ENCODE data around the gene UBE2J2.

UBE2J2 gene

DNA sequence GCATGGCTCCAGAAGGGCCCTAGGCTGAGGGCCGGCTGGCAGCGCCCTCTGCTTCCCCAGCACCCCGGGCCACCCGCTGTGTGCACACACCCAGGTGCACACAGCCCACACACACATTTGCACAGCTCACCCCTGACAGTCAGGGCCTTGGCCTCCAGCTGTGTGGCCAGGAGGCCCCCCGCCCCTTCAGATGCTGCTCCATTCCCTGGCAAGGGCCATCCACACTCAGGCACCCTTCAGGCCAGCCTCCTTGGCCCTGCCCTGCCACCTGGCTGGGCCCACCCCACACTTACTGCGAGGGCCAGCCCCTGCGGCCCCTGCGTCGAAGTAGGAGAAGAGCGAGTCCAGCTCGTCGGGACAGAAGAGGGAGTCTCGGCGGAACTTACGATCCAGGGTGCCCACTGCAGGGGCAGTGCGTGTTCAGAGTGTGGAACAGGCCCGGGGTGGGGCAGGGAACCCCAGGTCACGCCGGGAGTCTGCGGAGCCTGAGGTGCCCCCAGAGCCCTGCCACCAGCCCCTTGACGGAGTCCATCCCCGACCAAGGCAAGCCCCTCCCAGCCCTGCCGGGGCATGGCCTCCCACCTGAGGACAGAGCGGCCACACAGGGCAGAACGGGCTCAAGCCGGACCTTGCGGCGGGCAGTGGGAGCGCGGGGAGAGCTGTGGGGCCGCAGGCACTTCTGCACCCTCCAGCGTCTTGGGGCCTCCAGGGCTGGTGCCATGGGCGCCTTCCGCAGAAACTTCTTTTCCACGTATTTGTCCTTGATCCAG is 21.7 kb upstream of the UBE2J2 start:
- no peak for DNase-seq

- no peak for DNase-seq
Measured at GRCh38 chr1:1294250-1294890, 20.7 kb upstream of the UBE2J2 start.

DNA sequence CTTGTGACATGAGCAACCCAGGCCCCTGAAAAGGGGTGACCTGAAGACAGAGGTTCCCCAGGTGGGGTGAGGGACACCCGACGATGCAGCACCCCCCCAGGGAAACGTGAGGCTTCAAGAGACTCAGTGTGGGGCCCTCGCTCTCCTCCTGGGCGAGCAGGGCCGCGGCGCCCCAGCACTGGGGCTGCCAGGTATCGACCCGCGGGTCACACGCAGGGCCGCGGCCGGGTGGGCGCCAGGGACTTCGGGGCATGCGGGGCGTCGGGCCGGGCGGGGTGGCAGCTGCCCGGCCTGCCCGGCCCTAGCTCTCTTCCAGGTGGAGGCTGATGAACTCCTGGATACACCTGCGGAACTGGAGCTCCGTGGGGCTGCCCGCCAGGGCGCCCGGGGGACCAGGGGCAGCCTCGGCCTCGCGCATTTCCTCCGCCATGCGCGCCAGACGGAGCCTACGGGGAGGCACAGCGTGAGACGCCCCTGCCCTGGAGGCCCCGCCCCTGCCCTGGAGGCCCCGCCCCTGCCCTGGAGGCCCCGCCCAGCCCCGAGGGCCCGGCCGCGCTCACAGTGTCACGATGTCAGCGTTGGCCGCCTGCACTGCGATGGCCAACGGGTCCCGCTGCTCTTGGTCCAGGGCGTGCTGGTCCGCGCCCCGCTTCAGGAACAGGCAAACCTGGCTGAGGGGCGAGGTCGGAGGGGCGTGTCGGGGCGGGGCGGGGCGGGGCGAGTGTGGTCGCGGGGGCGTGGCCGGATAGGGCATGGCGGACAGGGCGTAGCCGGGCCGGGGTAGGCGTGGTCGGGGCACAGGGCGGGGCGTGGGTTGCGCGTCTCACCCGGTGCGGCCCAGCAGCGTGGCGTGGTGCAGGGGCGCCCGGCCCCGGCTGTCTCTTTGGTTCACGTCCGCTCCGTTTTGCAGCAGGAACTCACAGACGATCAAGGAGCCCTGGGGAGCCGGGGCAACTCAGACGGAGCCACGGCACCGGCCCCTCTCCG is 19.9 kb upstream of the UBE2J2 start:
- DNase-seq = no peak

DNA sequence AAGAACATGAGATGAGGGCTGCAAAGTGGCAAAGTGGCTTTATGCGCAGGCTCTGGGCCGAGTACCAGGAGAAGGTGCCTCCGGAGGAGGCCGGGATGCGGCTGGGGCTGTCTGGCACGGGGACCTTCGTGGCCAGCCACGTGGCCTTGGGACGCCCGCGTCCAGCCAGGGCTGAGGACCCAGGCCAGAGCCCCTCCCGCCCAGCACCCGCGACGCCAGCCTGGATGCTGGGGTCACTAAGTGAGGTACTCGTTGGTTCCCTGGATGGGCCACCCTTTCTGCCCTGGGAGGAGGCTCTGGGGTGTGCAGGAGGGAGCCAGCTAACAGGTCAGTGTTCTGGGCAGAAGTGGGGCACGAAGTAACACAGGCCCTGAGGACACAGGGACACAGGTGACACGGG is 19.2 kb upstream of the UBE2J2 start:
- DNase-seq = no peak

DNA sequence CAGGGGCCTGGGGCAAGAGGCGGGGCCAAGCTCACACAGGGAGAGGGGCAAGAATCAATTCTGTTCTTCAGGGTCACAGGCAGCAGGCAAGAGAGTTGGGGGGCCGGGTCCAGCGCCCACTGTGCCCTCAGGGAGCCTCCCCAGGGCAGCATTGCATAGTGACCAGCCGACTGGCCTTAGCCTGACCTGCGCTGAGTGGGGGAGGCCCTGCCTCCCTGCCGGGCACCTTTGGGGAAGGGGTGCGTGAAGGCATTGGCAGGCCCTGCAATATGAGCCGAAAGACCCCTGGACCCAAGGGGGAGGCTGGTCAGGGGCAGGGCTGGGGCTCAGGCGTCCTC is 18.8 kb upstream of the UBE2J2 start:
- no peak for DNase-seq

GRCh38 chr1:1291548-1292441 is 18.1 kb upstream of the UBE2J2 start:
- peak; percentile 24 for DNase-seq

DNA sequence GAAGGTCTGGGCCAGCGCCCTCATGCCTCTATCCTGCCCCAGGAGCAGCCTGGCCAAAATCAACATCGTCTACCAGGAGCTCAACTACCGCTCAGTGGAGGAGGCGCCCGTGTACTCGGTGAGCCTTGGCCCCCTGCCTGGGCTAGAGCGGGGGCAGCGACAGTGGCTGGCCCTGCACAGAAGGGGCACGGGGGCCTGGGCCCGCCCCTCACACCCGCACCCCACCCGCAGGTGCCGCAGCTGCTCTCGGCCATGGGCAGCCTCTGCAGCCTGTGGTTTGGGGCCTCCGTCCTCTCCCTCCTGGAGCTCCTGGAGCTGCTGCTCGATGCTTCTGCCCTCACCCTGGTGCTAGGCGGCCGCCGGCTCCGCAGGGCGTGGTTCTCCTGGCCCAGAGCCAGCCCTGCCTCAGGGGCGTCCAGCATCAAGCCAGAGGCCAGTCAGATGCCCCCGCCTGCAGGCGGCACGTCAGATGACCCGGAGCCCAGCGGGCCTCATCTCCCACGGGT is 17.4 kb upstream of the UBE2J2 start:
- DNase-seq = no peak

- DNase-seq = no peak
Measured at GRCh38 chr1:1290238-1290731, 16.6 kb upstream of the UBE2J2 start.

- no peak for DNase-seq
Measured at GRCh38 chr1:1287288-1288110, 13.8 kb upstream of the UBE2J2 start.

GRCh38 chr1:1286313-1287261 is 12.9 kb upstream of the UBE2J2 start:
- DNase-seq = no peak

DNA sequence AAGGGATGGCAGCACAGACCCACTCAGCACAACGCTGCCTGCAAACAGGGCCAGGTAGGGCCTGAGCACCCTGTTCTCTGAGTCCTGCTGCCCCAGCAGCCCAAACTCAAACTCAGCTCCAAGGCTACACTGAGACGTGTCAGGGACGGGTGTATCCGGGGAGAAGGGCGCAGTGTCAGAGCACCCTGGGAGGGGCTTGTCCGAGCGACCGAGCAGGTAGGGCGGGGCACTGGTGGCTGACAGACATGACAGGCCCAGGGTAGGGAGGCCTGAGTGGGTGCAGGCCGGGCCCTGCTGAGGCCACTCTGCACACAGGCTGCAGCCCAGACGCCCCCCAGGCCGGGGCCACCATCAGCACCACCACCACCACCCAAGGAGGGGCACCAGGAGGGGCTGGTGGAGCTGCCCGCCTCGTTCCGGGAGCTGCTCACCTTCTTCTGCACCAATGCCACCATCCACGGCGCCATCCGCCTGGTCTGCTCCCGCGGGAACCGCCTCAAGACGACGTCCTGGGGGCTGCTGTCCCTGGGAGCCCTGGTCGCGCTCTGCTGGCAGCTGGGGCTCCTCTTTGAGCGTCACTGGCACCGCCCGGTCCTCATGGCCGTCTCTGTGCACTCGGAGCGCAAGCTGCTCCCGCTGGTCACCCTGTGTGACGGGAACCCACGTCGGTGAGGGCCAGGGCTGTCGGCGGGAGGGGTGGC is 12.1 kb upstream of the UBE2J2 start:
- DNase-seq = no peak

GRCh38 chr1:1285102-1285571 is 11.5 kb upstream of the UBE2J2 start:
- DNase-seq = no peak

- DNase-seq = no peak
Measured at GRCh38 chr1:1284221-1285101, 10.8 kb upstream of the UBE2J2 start.

GRCh38 chr1:1283821-1284220 is 10.2 kb upstream of the UBE2J2 start:
- no peak for DNase-seq

DNA sequence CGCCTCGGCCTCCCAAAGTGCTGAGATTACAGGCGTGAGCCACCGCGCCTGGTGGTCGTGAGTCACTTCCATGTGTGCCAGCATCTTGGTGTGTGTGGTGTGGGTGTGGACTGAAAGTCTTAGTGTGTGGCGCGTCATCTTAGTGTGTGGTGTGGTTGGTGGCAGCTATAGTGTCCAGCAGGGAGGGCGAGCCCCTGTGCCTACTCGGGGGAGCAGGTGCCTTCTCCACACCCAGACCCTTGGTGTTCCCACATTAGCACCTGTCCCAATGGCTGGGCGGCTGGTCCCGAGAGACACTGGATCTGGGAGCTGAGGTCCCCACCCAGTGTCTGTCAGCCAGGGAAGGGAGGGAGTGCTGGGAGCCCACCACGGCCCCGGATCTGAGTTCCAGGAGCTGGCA is 9.3 kb upstream of the UBE2J2 start:
- DNase-seq = no peak

- DNase-seq = no peak
Measured at GRCh38 chr1:1281533-1282321, 8.1 kb upstream of the UBE2J2 start.

GRCh38 chr1:1280782-1281481 is 7.3 kb upstream of the UBE2J2 start:
- no peak for DNase-seq

Data from NCI-H1436 treated with DMSO at 0.1 percent for 48 hours (cell line).